Vagina (tissue), 2 donors: ENCODE measurements around the gene COMMD4. TPM values are rescaled to one million over a fixed set of nuclear protein-coding genes. Genes with fewer than 3 reads are reported as not detected.

Experiments
- DNase-seq, 2 donors: peaks; one replicate each; pipeline ENCODE4 v3.0.0-alpha.2; 2017; ENCODE audit errors: extremely low spot score in 2 of 2
- H3K27ac ChIP-seq: fragments of 200-600 bp; sonication (generic); one replicate; pipeline ENCODE4 v1.5.1; 2019
- H3K27me3 ChIP-seq: fragments of 200-600 bp; sonication (generic); one replicate; pipeline ENCODE4 v1.5.1; 2019
- H3K36me3 ChIP-seq, 2 donors: fragments of 200-600 bp; sonication (generic); one replicate each; pipeline ENCODE4 v1.5.1; 2017 to 2019
- H3K4me1 ChIP-seq: fragments of 200-600 bp; sonication (generic); one replicate; pipeline ENCODE4 v1.5.1; 2019
- H3K4me3 ChIP-seq, 2 donors: fragments of 200-600 bp; sonication (generic); 1 replicate in 1 of 2; 2 replicates in 1 of 2; pipeline ENCODE4 v1.5.1; 2016 to 2019
- H3K9me3 ChIP-seq: fragments of 200-600 bp; sonication (generic); one replicate; pipeline ENCODE4 v1.5.1; 2019
- CTCF ChIP-seq, 3 experiments: fragments of 450-650 bp in 2 of 3; fragments of 200-600 bp in 1 of 3; sonication (generic) in 1 of 3; IDR thresholded peaks; one replicate each; pipeline ENCODE4 v1.5.1; 2017 to 2019; ENCODE audit warnings: antibody characterized with exemption in 3 of 3, mild to moderate bottlenecking in 2 of 3, moderate library complexity in 2 of 3
- POLR2A ChIP-seq, 2 donors: fragments of 450-650 bp; IDR thresholded peaks; one replicate each; pipeline ENCODE4 v1.6.1; 2017; ENCODE audit warnings: antibody characterized with exemption in 2 of 2, mild to moderate bottlenecking in 2 of 2, moderate library complexity in 2 of 2
- POLR2AphosphoS5 ChIP-seq, 2 donors: sonication (generic); formaldehyde crosslinking; IDR thresholded peaks; one replicate each; pipeline ENCODE4 v1.9.0; 2017; ENCODE audit warnings: antibody characterized with exemption in 2 of 2, mild to moderate bottlenecking in 2 of 2, low read depth in 1 of 2; ENCODE audit not compliant: insufficient read depth in 1 of 2
- intact Hi-C: fragments of 100-400 bp; cut with DNase I; formaldehyde crosslinking; loops from one replicate; pipeline ENCODE4 v1.15.1; 2023
- total RNA-seq: library from RNA; depleted of rRNA; stranded (reverse); fragments of >200 nt; gene quantifications from one replicate; pipeline ENCODE4 v1.2.3, GENCODE V29; 2016

COMMD4 gene
- total RNA-seq, 1 donor from 2014 or later = 57.5 TPM

- no peak overlapping the region for H3K27ac ChIP-seq
- no peaks in the 10 kb centered on the region for H3K27me3 ChIP-seq
- no peak for DNase-seq
- H3K36me3 ChIP-seq = peaks cover 0 to 51% of the 10 kb centered on the region in 2 donors
- no peak overlapping the region for H3K4me3 ChIP-seq
- no peaks in the 10 kb centered on the region for H3K4me1 ChIP-seq
- TF ChIP-seq POLR2AphosphoS5 (IDR thresholded peaks at IDR 0.05; ENCODE audit: insufficient read depth in 1 of 2, low read depth in 1 of 2) = no peak
- no peak for TF ChIP-seq POLR2A (IDR thresholded peaks at IDR 0.05)
- TF ChIP-seq CTCF (IDR thresholded peaks at IDR 0.05) = no peak
- no peaks in the 10 kb centered on the region for H3K9me3 ChIP-seq
- intact Hi-C loops = no loop called here
Measured at GRCh38 chr15:75359537-75360250, 23.8 kb downstream of the COMMD4 start.

GRCh38 chr15:75360391-75360790 lies 24.5 kb downstream of the COMMD4 start:
- TF ChIP-seq CTCF (IDR thresholded peaks at IDR 0.05) (no peak), POLR2AphosphoS5 (IDR thresholded peaks at IDR 0.05; ENCODE audit: insufficient read depth in 1 of 2, low read depth in 1 of 2) (no peak), POLR2A (IDR thresholded peaks at IDR 0.05) (no peak)
- no peak overlapping the region for H3K4me3 ChIP-seq
- H3K9me3 ChIP-seq = no peaks in the 10 kb centered on the region
- DNase-seq = no peak
- H3K36me3 ChIP-seq = peaks cover 0 to 51% of the 10 kb centered on the region in 2 donors
- intact Hi-C loops = no loop called here
- no peak overlapping the region for H3K27ac ChIP-seq
- no peaks in the 10 kb centered on the region for H3K27me3 ChIP-seq
- H3K4me1 ChIP-seq = no peaks in the 10 kb centered on the region

GRCh38 chr15:75360856-75361255 lies 25.0 kb downstream of the COMMD4 start:
- Histone ChIP-seq H3K4me1 (no peaks in the 10 kb centered on the region), H3K36me3 (peaks cover 0 to 51% of the 10 kb centered on the region in 2 donors), H3K27ac (no peak overlapping the region), H3K4me3 (no peak overlapping the region), H3K27me3 (no peaks in the 10 kb centered on the region), H3K9me3 (no peaks in the 10 kb centered on the region)
- intact Hi-C loops = no loop called here
- no peak for DNase-seq
- no peak for TF ChIP-seq CTCF (IDR thresholded peaks at IDR 0.05)
- TF ChIP-seq POLR2AphosphoS5 (IDR thresholded peaks at IDR 0.05; ENCODE audit: insufficient read depth in 1 of 2, low read depth in 1 of 2) = no peak
- no peak for TF ChIP-seq POLR2A (IDR thresholded peaks at IDR 0.05)

- intact Hi-C loops = no loop called here
- no peaks in the 10 kb centered on the region for H3K9me3 ChIP-seq
- no peak overlapping the region for H3K4me3 ChIP-seq
- H3K27me3 ChIP-seq = no peaks in the 10 kb centered on the region
- H3K4me1 ChIP-seq = no peaks in the 10 kb centered on the region
- no peak for TF ChIP-seq POLR2AphosphoS5 (IDR thresholded peaks at IDR 0.05; ENCODE audit: insufficient read depth in 1 of 2, low read depth in 1 of 2)
- peaks cover 0 to 51% of the 10 kb centered on the region in 2 donors for H3K36me3 ChIP-seq
- no peak for DNase-seq
- no peak overlapping the region for H3K27ac ChIP-seq
Measured at GRCh38 chr15:75361361-75361988, 25.6 kb downstream of the COMMD4 start.

- peaks cover under 1% of the 10 kb centered on the region for H3K4me1 ChIP-seq
- H3K36me3 ChIP-seq = peaks cover 0 to 51% of the 10 kb centered on the region in 2 donors
- H3K27me3 ChIP-seq = no peaks in the 10 kb centered on the region
- H3K27ac ChIP-seq = no peak overlapping the region
- H3K9me3 ChIP-seq = no peaks in the 10 kb centered on the region
- no peak overlapping the region for H3K4me3 ChIP-seq
- DNase-seq = no peak
- intact Hi-C loops = no loop called here
- no peak for TF ChIP-seq POLR2AphosphoS5 (IDR thresholded peaks at IDR 0.05; ENCODE audit: insufficient read depth in 1 of 2, low read depth in 1 of 2)
- TF ChIP-seq CTCF (IDR thresholded peaks at IDR 0.05) = no peak
Measured at GRCh38 chr15:75361989-75362641, 26.3 kb downstream of the COMMD4 start.
